IMR-90 (cell line): ENCODE measurements around the gene ADD1. TPM values are rescaled to one million over a fixed set of nuclear protein-coding genes. Genes with fewer than 3 reads are reported as not detected.

Experiments used
- ATAC-seq: fragments of 200-7000 bp; cut with Tn5 transposase; 2 replicates; pipeline ENCODE4 v1.9.1; 2020; ENCODE audit warnings: low read depth, mild to moderate bottlenecking, moderate library complexity
- BruUV-seq: library from RNA; stranded (reverse); fragments of 400-500 nt; replicated peaks from 2 replicates; lab custom pipeline; 2021; lab: Mats Ljungman, UMichigan
- CTCF ChIA-PET: fragments of 300-600 bp; formaldehyde crosslinking; extraction: SDS; loops from one replicate; lab custom pipeline; 2021; ENCODE audit warnings: antibody characterized with exemption; lab: Yijun Ruan, JAX
- POLR2A ChIA-PET: fragments of 300-600 bp; sonication (Branson Sonifier 250); formaldehyde crosslinking; loops from one replicate; lab custom pipeline; 2022; ENCODE audit warnings: antibody characterized with exemption; ENCODE audit not compliant: unreplicated experiment; lab: Charles Lee
- DNase-seq: peaks from one replicate; pipeline ENCODE4 v3.0.0; 2013
- H2AFZ ChIP-seq: replicated peaks from 2 replicates; pipeline ENCODE3; 2013; ENCODE audit warnings: low read length, mild to moderate bottlenecking; ENCODE audit not compliant: poor library complexity
- H2AK5ac ChIP-seq: 2 replicates; pipeline ENCODE4 v1.6.1; 2013; ENCODE audit warnings: low read depth, low read length, inconsistent platforms
- H2AK9ac ChIP-seq: replicated peaks from 2 replicates; pipeline ENCODE3; 2013; ENCODE audit warnings: mild to moderate bottlenecking, low read depth, low read length, moderate library complexity; ENCODE audit not compliant: poor library complexity
- H2BK120ac ChIP-seq: 2 replicates; pipeline ENCODE4 v1.6.1; 2013; ENCODE audit warnings: low read depth, low read length, inconsistent platforms
- H2BK15ac ChIP-seq: 3 replicates; pipeline ENCODE4 v1.6.1; 2013; ENCODE audit warnings: low read depth, low read length, inconsistent platforms
- H2BK20ac ChIP-seq: 2 replicates; pipeline ENCODE4 v1.6.1; 2013; ENCODE audit warnings: low read depth, mild to moderate bottlenecking, inconsistent platforms, low read length, moderate library complexity
- H2BK5ac ChIP-seq: 2 replicates; pipeline ENCODE4 v1.6.1; 2013; ENCODE audit warnings: mild to moderate bottlenecking, low read depth, low read length, inconsistent platforms; ENCODE audit not compliant: poor library complexity, severe bottlenecking
- H3K14ac ChIP-seq: replicated peaks from 2 replicates; pipeline ENCODE4 v1.6.1; 2013; ENCODE audit warnings: low read depth, low read length, inconsistent platforms
- H3K18ac ChIP-seq: 2 replicates; pipeline ENCODE4 v1.6.1; 2013; ENCODE audit warnings: low read depth, low read length, control low read depth
- H3K23ac ChIP-seq: 2 replicates; pipeline ENCODE4 v1.6.1; 2013; ENCODE audit warnings: low read depth, low read length, inconsistent platforms
- H3K27ac ChIP-seq: 2 replicates; pipeline ENCODE4 v1.5.1; 2013; ENCODE audit warnings: mild to moderate bottlenecking, control low read depth, low read length; ENCODE audit not compliant: insufficient read depth
- H3K27me3 ChIP-seq: 2 replicates; pipeline ENCODE4 v1.6.1; 2013; ENCODE audit warnings: low read length; ENCODE audit not compliant: control insufficient read depth, insufficient read depth
- H3K36me3 ChIP-seq: 2 replicates; pipeline ENCODE4 v1.6.1; 2013; ENCODE audit warnings: low read length, mixed read lengths; ENCODE audit not compliant: control insufficient read depth, insufficient read depth
- H3K4ac ChIP-seq: 2 replicates; pipeline ENCODE4 v1.6.1; 2013; ENCODE audit warnings: low read depth, low read length, inconsistent platforms
- H3K4me1 ChIP-seq: 2 replicates; pipeline ENCODE4 v1.6.1; 2013; ENCODE audit warnings: low read length, mixed read lengths; ENCODE audit not compliant: control insufficient read depth, insufficient read depth
- H3K4me2 ChIP-seq: 2 replicates; pipeline ENCODE4 v1.6.1; 2013; ENCODE audit warnings: low read depth, mild to moderate bottlenecking, control low read depth, low read length, moderate library complexity
- H3K4me3 ChIP-seq: 2 replicates; pipeline ENCODE4 v1.5.1; 2013; ENCODE audit warnings: low read depth, mild to moderate bottlenecking, control low read depth, low read length, moderate library complexity; ENCODE audit not compliant: insufficient read depth
- H3K56ac ChIP-seq: 2 replicates; pipeline ENCODE4 v1.6.1; 2013; ENCODE audit warnings: low read length, inconsistent platforms; ENCODE audit not compliant: insufficient read depth; ENCODE audit errors: extremely low read depth
- H3K79me1 ChIP-seq, 2 experiments: 2 replicates each; pipeline ENCODE4 v1.6.1; 2013; ENCODE audit warnings: low read length in 2 of 2, inconsistent platforms in 1 of 2, low read depth in 1 of 2
- H3K9ac ChIP-seq: 2 replicates; pipeline ENCODE4 v1.6.1; 2013; ENCODE audit warnings: low read depth, low read length, control low read depth
- H3K9me1 ChIP-seq: 2 replicates; pipeline ENCODE4 v1.6.1; 2013; ENCODE audit warnings: low read length, inconsistent platforms; ENCODE audit not compliant: insufficient read depth
- H3K9me3 ChIP-seq: 2 replicates; pipeline ENCODE4 v1.6.1; 2013; ENCODE audit warnings: low read length; ENCODE audit not compliant: control insufficient read depth, insufficient read depth
- H4K20me1 ChIP-seq: 2 replicates; pipeline ENCODE4 v1.6.1; 2013; ENCODE audit warnings: low read length, inconsistent platforms; ENCODE audit not compliant: insufficient read depth
- H4K5ac ChIP-seq: 2 replicates; pipeline ENCODE4 v1.6.1; 2013; ENCODE audit warnings: mild to moderate bottlenecking, low read depth, low read length, control low read depth
- H4K8ac ChIP-seq, 2 experiments: 2 replicates each; pipeline ENCODE4 v1.6.1; 2013; ENCODE audit warnings: low read depth in 2 of 2, low read length in 2 of 2, control low read depth in 1 of 2, inconsistent platforms in 1 of 2
- H4K91ac ChIP-seq: 2 replicates; pipeline ENCODE4 v1.6.1; 2013; ENCODE audit warnings: low read depth, low read length, inconsistent platforms; ENCODE audit not compliant: insufficient read depth
- FOS ChIP-seq: fragments of 150-350 bp; IDR thresholded peaks from 2 replicates; pipeline ENCODE4 v1.6.1; 2016; ENCODE audit warnings: low read depth, low read length
- MAFK ChIP-seq: IDR thresholded peaks from 2 replicates; pipeline ENCODE4 v1.6.1; 2012; ENCODE audit warnings: low read depth, low read length, improper control_type of control experiment
- MAZ ChIP-seq: IDR thresholded peaks from 2 replicates; pipeline ENCODE4 v1.6.1; 2012; ENCODE audit warnings: low read depth, mild to moderate bottlenecking, low read length, improper control_type of control experiment, moderate library complexity, borderline replicate concordance
- NFE2L2 ChIP-seq: fragments of 150-350 bp; IDR thresholded peaks from 2 replicates; pipeline ENCODE4 v1.6.1; 2016; ENCODE audit warnings: low read depth, mild to moderate bottlenecking, low read length
- RCOR1 ChIP-seq: IDR thresholded peaks from 2 replicates; pipeline ENCODE4 v1.6.1; 2012; ENCODE audit warnings: mild to moderate bottlenecking, low read length, improper control_type of control experiment; ENCODE audit not compliant: insufficient replicate concordance
- RFX5 ChIP-seq: IDR thresholded peaks from 2 replicates; pipeline ENCODE4 v1.8.0; 2012; ENCODE audit warnings: low read depth, mild to moderate bottlenecking, low read length, moderate library complexity
- WGBS, 2 experiments: methylation state at CpG; one replicate each; pipeline versions ENCODE4 v1.1.5 to v1.1.7; 2013; ENCODE audit warnings: missing lambda C conversion rate in 2 of 2; ENCODE audit not compliant: insufficient read length in 1 of 2; ENCODE audit errors: extremely low coverage in 2 of 2; 5-methylcytosine and 5-hydroxymethylcytosine counted together
- dilution Hi-C: fragments of 300-500 bp; cut with HindIII; formaldehyde crosslinking; loops from one replicate; pipeline ENCODE4 v1.14.3; 2018; ENCODE audit warnings: low sequenced_read_pairs; ENCODE audit not compliant: unreplicated experiment
- in situ Hi-C: fragments of 300-500 bp; cut with MboI; formaldehyde crosslinking; loops from 3 replicates; pipeline ENCODE4 v1.14.3; 2019; ENCODE audit warnings: low sequenced_read_pairs, inconsistent platforms, mixed read lengths
- intact Hi-C: fragments of 100-400 bp; cut with micrococcal nuclease; formaldehyde crosslinking; loops from 2 replicates; pipeline ENCODE4 v1.10.0; 2022
- polyA plus RNA-seq, 3 experiments: library from polyadenylated mRNA; depleted of rRNA; stranded (reverse); fragments of >200 nt; gene quantifications; 2 replicates each; pipeline ENCODE4 v1.2.3, GENCODE V29; 2012; ENCODE audit warnings: low replicate concordance in 1 of 3
- total RNA-seq: library from RNA; depleted of rRNA; stranded (reverse); fragments of >200 nt; gene quantifications from 2 replicates; pipeline ENCODE4 v1.2.3, GENCODE V29; 2012
- TF ChIP-seq, protein P1 (sequence below): fragments of 150-350 bp; IDR thresholded peaks from 2 replicates; pipeline ENCODE4 v1.6.1; 2017; ENCODE audit warnings: mild to moderate bottlenecking, antibody characterized with exemption, low read length, low read depth

Gene ADD1
- total and polyA plus RNA-seq, 2 of the 4 experiments (the other 2 are of a cell fraction), result 122 to 215 TPM

GRCh38 chr4:2887343-2887742 is 43.7 kb downstream of the ADD1 start:
- Histone ChIP-seq H3K4me3 (no peak overlapping the region), H3K4me2 (no peak overlapping the region), H2AK9ac (no peak overlapping the region), H3K4ac (no peak overlapping the region), H2BK5ac (no peak overlapping the region), H3K27ac (no peak overlapping the region), H2BK120ac (no peak overlapping the region), H3K4me1 (peaks cover 7% of the 10 kb centered on the region), H3K36me3 (peaks cover 25% of the 10 kb centered on the region), H2BK20ac (no peak overlapping the region), H3K79me1 (peaks cover 46 to 75% of the 10 kb centered on the region in 2 experiments), H3K23ac (no peak overlapping the region), H3K18ac (no peak overlapping the region), H4K5ac (no peak overlapping the region), H4K91ac (no peak overlapping the region), H4K20me1 (peaks cover 13% of the 10 kb centered on the region; the same call in 1 of the 2 replicates), H3K14ac (no peak overlapping the region), H2AK5ac (no peak overlapping the region), H3K56ac (no peak overlapping the region), H3K9me1 (peaks cover 15% of the 10 kb centered on the region), H2BK15ac (no peak overlapping the region), H4K8ac (no peak overlapping the region), H3K9me3 (no peaks in the 10 kb centered on the region), H3K27me3 (no peaks in the 10 kb centered on the region), H2AFZ (no peak overlapping the region), H3K9ac (no peak overlapping the region)
- BruUV-seq, result no TSS peak
- ChIA-PET POLR2A (no interaction called here), CTCF (no interaction called here)
- TF ChIP-seq FOS, result no peak
- no peak for TF ChIP-seq NFE2L2
- TF ChIP-seq MAFK, result no peak
- TF ChIP-seq MAZ, result no peak
- no peak for TF ChIP-seq RCOR1
- TF ChIP-seq RFX5, result no peak
- TF ChIP-seq, protein P1, sequence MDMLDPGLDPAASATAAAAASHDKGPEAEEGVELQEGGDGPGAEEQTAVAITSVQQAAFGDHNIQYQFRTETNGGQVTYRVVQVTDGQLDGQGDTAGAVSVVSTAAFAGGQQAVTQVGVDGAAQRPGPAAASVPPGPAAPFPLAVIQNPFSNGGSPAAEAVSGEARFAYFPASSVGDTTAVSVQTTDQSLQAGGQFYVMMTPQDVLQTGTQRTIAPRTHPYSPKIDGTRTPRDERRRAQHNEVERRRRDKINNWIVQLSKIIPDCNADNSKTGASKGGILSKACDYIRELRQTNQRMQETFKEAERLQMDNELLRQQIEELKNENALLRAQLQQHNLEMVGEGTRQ, result no peak
- in situ Hi-C loops (no loop called here), dilution Hi-C loops (no loop called here), intact Hi-C loops (no loop called here)
- ATAC-seq, result no peak
- DNase-seq, result no peak
- 43% methylated on average over 1 of the region's 3 CpGs; no CpG with 5 or more reads in 1 of the 2 experiments for WGBS, 2 experiments
